ENCODE measurements around the gene AADACL4.

AADACL4 gene

GRCh38 chr1:12627296-12627695 lies 16.6 kb upstream of the AADACL4 start:
- POLR2A ChIA-PET, result no interaction called here
- Histone ChIP-seq H3K27ac (ENCODE audit: extremely low read depth, low read depth, low read length) (no peak overlapping the region), H3K36me3 (ENCODE audit: control insufficient read depth in 2 of 2, insufficient read depth in 1 of 2, low read length in 2 of 2) (no peaks in the 10 kb centered on the region), H3K9me3 (ENCODE audit: control insufficient read depth, insufficient read depth, low read depth, low read length) (no peaks in the 10 kb centered on the region), H3K4me1 (ENCODE audit: control insufficient read depth, insufficient read depth, low read length) (no peaks in the 10 kb centered on the region), H3K4me3 (ENCODE audit: low read depth, low read length) (no peak overlapping the region)
- CTCF ChIA-PET, result no interaction called here
- TF ChIP-seq ZNF830 (tag by site-specific recombination; IDR thresholded peaks at IDR 0.05; ENCODE audit: low read depth) (no peak), ZNF645 (tag by site-specific recombination; IDR thresholded peaks at IDR 0.05) (no peak), ZNF624 (tag by site-specific recombination; IDR thresholded peaks at IDR 0.05) (no peak), ZNF138 (tag by site-specific recombination; IDR thresholded peaks at IDR 0.05; ENCODE audit: borderline replicate concordance) (no peak)

- Histone ChIP-seq H3K9me3 (ENCODE audit: control insufficient read depth, insufficient read depth, low read depth, low read length) (no peaks in the 10 kb centered on the region), H3K4me1 (ENCODE audit: control insufficient read depth, insufficient read depth, low read length) (no peaks in the 10 kb centered on the region), H3K36me3 (ENCODE audit: control insufficient read depth in 2 of 2, insufficient read depth in 1 of 2, low read length in 2 of 2) (no peaks in the 10 kb centered on the region), H3K4me3 (ENCODE audit: low read depth, low read length) (no peak overlapping the region), H3K27ac (ENCODE audit: extremely low read depth, low read depth, low read length) (no peak overlapping the region)
- POLR2A ChIA-PET, result no interaction called here
- TF ChIP-seq ZSCAN5A (tag by site-specific recombination; IDR thresholded peaks at IDR 0.05) (no peak), ZNF664 (tag by site-specific recombination; IDR thresholded peaks at IDR 0.05) (no peak), ZEB2 (tag by site-specific recombination; IDR thresholded peaks at IDR 0.05) (no peak), GLIS1 (tag by site-specific recombination; IDR thresholded peaks at IDR 0.05) (0 out of 2 replicates have a peak, but pooled peaks have one; percentile 16), ZNF157 (tag by site-specific recombination; IDR thresholded peaks at IDR 0.05) (no peak), ZNF692 (tag by site-specific recombination; IDR thresholded peaks at IDR 0.05) (no peak), ZBTB17 (tag by site-specific recombination; IDR thresholded peaks at IDR 0.05) (no peak)
- CTCF ChIA-PET, result interaction anchor here (0.8 to 1.5 kb wide), 3 partner anchors 11 to 505 kb away, joined by 3 to 5 read pairs (median 3); no protein-coding TSS in a partner anchor
Observed at GRCh38 chr1:12629511-12629956, 14.4 kb upstream of the AADACL4 start.

GRCh38 chr1:12629985-12630760 lies 13.7 kb upstream of the AADACL4 start:
- Histone ChIP-seq H3K36me3 (ENCODE audit: control insufficient read depth in 2 of 2, insufficient read depth in 1 of 2, low read length in 2 of 2) (no peaks in the 10 kb centered on the region), H3K27ac (ENCODE audit: extremely low read depth, low read depth, low read length) (no peak overlapping the region)
- POLR2A ChIA-PET, result no interaction called here

GRCh38 chr1:12630946-12631530 lies 12.8 kb upstream of the AADACL4 start:
- TF ChIP-seq SETDB1 (IDR thresholded peaks at IDR 0.05; ENCODE audit: insufficient read length, low read length), result peak; percentile 13
- TF ChIP-seq ZNF48 (tag by site-specific recombination; IDR thresholded peaks at IDR 0.05), result no peak
- Histone ChIP-seq H3K9me3 (ENCODE audit: control insufficient read depth, insufficient read depth, low read depth, low read length) (no peaks in the 10 kb centered on the region), H3K4me3 (ENCODE audit: low read depth, low read length) (no peak overlapping the region), H3K27ac (ENCODE audit: extremely low read depth, low read depth, low read length) (no peak overlapping the region), H3K36me3 (ENCODE audit: control insufficient read depth in 2 of 2, insufficient read depth in 1 of 2, low read length in 2 of 2) (no peaks in the 10 kb centered on the region), H3K4me1 (ENCODE audit: control insufficient read depth, insufficient read depth, low read length) (no peaks in the 10 kb centered on the region)
- POLR2A ChIA-PET, result interaction anchor here (0.8 kb wide), 1 partner anchor 349 kb away, joined by 3 read pairs; no protein-coding TSS in a partner anchor
- CTCF ChIA-PET, result no interaction called here

More at GRCh38 chr1:12629985-12630760, 13.7 kb upstream of the AADACL4 start:
- no peak overlapping the region for H3K4me3 ChIP-seq (ENCODE audit: low read depth, low read length)
- no peaks in the 10 kb centered on the region for H3K4me1 ChIP-seq (ENCODE audit: control insufficient read depth, insufficient read depth, low read length)
- TF ChIP-seq ZNF629 (tag by site-specific recombination; IDR thresholded peaks at IDR 0.05) (no peak), ZNF600 (tag by site-specific recombination; IDR thresholded peaks at IDR 0.05) (no peak)
- no peaks in the 10 kb centered on the region for H3K9me3 ChIP-seq (ENCODE audit: control insufficient read depth, insufficient read depth, low read depth, low read length)
- CTCF ChIA-PET, result interaction anchor here (0.8 to 1.5 kb wide), 3 partner anchors 10 to 505 kb away, joined by 3 to 5 read pairs (median 3); no protein-coding TSS in a partner anchor
